Measurements from ENCODE around the gene PAQR9.

Gene PAQR9

DNA sequence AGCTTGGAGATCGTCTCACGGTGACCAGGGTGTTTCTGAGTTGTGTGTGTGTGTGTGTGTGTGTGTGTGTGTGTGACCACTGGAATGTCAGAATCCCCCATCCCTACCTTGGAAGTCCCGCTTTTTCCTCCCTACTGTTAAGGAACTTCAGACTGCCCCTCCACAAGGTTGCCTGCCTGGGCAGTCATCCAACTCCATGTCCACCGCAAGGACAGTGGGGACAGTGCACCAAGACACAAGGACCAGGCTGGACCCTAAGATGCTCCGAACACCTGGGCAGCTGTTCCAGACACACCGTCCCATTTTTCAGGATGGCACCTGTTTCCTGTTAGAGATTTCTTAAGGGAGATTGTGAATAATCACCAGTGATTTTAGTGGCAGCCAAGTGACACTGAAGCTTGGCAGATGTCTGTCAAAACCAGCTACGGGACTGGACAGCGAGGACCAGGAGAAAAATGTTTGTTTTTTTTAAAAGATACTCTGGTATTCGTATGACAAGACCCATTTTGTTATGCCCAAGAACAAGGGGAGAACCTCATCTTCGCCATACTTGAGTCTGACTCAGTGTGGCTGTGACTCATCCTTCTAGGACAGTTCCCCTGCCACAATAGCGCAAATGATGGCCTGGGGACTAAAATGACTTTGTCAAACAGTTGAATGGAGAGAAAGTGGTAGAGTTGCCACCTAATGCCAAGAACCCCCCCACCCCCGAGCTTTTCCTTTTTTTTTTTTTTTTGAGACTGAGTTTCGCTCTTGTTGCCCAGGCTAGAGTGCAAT lies 15.5 kb downstream of the PAQR9 start:
- DNase-seq = no peak

- no peak for DNase-seq
These were observed 16.1 kb downstream of the PAQR9 start for GRCh38 chr3:142947352-142947751.

DNA sequence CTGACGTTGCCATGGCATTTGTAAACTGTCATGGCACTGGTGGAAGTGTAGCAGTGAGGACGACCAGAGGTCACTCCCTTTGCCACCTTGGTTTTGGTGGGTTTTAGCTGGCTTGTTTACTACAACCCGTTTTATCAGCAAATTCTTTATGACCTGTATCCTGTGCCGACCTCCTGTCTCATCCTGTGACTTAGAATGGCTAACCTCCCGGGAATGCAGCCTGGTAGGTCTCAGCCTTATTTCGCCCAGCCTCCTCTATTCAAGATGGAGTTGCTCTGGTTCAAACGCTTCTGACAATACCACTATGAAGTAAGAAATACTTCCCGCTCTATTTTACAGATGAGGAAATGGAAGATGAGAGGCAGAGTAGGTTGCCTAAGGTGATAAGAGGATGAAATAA lies 16.6 kb downstream of the PAQR9 start:
- DNase-seq = no peak

DNA sequence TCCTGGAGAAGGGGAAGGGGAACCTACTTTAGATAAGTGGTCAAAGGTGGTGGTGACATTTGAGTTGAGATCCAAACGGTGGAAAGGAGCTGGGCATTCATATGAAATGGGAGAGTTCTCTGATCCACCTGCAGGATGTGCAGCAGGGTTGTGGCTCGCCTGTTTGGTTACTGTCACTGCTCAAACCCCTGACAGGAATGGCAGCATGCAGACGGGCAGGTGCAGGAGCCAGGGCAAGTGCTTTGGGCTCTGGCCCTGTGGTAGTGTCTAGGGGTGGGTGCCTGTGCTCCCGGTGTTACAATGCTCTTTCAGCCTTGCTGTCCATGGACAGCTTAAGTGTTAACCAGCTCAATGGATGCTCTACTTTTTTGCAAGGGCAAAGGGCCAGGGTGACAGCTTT lies 18.5 kb downstream of the PAQR9 start:
- DNase-seq = no peak

DNA sequence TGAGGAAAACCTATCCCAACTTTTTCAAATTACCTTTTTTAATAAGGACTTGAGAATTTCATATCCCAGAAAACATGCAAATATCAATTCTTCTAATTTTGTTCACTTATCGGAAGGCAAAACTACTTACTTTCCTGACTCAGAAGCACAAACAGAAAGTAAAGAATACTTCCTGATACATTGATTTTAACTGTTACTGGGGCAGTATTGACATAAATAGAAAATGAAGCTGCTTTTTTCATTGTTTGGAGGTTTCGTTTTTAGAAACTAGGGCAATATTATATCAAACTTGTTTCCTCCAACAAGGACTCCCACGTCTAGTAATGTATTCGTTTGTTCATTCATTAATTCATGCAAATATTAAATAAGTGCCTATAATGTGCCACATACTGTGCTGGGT lies 19.1 kb downstream of the PAQR9 start:
- no peak for DNase-seq

GRCh38 chr3:142943870-142944269 lies 19.6 kb downstream of the PAQR9 start:
- no peak for DNase-seq

- DNase-seq = no peak
These were observed 20.1 kb downstream of the PAQR9 start for GRCh38 chr3:142943349-142943748.

GRCh38 chr3:142941373-142942123 lies 21.9 kb downstream of the PAQR9 start:
- DNase-seq = no peak

GRCh38 chr3:142940472-142940871 lies 23.0 kb downstream of the PAQR9 start:
- DNase-seq = no peak

DNA sequence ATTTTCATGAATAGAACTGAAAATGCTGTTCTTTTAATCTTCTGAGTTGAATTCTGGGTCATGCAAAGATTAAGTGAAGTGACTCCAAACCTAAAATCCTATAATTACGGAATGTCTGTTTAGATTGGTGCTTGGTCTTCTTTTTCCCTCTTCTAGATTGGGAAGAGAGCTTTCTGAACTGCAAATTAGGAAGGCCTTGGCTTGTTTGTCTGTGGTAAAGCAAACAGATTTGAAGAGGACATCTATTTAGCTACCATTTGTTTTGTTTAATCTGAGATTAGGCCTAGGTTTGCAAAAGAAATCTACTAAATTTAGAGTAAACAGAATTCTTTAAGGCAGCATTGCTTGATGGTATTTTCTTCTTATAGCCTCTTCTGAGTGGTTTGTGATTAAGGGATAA lies 23.5 kb downstream of the PAQR9 start:
- no peak for DNase-seq

DNA sequence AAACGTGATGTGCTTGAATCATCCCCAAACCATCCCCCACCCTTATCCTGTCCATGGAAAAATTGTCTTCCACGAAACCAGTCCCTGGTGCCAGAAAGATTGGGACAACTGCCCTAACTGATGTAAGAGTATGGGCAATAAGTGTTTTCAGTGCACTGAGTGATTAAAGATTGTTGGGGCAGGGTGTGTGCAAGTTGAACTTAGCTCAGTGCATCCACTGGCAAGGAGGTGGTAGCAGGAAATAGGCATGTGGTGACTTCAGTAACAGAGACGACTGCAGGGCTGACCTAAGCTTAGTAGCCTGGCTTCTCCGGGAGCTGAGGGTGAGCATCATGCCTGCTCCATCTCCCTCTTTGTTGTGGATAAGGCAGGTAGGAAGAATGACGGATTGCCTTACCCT lies 27.5 kb downstream of the PAQR9 start:
- no peak for DNase-seq

DNA sequence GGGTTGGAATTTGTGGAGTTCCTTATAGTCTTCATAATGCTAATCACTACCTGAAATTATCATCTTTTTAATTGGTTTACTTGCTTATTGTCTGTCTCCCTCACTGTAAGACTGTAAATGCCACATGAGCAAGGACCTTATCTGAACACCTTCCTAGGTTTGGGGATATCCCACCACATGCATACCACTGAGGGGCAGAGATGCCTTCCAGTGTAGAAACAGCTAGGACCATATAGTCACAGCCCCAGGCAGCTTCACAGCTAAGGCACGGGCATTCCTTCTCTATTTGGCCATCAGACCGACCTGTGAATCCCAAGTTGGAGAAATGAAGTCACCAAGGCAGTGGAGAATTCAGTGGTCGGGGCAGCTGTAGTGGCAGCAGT lies 28.6 kb downstream of the PAQR9 start:
- no peak for DNase-seq

DNA sequence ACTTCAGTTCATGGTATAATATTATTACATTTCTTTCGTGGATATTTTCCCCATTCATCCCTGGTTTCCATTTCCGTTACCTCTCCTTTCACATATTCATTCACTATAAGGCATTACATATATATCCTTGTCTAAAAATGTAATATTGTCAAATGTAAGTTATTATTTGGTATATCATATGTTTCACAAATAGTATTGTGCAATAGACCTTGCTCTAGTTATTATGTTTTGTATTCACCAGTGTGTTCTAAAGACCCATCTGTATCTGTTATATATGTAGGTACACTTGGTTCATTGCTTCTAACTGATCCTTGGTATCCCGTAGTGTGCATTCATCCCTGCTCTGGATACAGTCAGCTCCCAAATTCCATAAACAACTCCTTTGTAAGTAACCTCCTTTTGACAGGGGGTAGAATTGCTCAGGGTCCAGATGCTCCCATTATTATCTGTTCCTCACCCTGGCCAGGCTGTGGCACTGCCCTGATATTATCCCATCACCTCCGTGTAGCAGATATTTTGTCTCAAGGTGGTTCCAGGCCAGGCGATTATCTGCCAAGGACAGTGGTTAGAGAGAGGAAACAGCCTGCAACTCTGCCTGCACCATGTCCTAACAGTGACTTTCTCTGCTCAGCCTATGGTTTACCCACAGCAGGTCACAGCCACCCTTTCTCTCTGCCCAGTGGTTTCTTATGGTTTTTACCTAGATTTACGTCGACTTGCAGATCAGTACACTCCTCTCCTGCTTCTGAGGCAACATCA lies 29.2 kb downstream of the PAQR9 start:
- DNase-seq = no peak

GRCh38 chr3:142931222-142931621 lies 32.3 kb downstream of the PAQR9 start:
- no peak for DNase-seq

DNA sequence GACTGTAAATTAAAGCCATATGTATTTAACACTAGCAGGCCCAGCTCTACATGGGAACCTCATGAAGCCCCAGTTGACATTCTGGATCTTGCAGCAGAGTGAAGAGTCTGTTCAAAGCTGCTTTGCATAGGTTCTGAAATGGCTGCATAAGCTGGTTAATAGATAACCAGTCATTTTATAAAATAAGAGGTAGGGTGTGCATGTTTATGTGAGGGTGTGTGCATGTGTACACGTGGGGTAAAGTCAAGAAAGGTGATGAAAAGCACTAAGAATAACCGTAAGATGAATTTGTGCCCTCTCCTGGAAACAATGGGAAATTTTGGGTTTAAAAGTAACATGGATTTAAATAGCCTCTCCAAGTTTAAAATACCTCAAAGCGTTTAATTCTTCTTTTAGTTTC lies 33.0 kb downstream of the PAQR9 start:
- DNase-seq = no peak

- DNase-seq = no peak
These were observed 33.6 kb downstream of the PAQR9 start for GRCh38 chr3:142929890-142930289.

DNA sequence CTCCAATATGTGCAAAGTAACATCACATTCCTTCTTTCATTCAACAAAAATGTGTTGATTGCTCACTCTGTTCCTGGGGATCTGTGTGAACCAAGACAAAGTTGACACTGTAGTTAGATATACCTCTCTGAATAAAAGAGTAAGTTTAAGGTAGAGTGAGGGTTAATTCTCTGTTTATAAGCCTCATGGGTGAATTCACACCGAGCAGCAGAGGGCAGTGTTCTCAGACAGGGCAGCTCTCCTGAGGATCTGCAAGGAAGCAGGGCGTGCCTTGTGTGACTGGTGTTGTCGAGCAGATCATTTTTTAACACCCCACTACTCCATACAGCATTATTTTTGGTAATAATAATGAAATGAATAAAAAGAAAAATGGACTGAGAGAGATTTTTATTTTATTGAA lies 34.4 kb downstream of the PAQR9 start:
- DNase-seq = no peak

DNA sequence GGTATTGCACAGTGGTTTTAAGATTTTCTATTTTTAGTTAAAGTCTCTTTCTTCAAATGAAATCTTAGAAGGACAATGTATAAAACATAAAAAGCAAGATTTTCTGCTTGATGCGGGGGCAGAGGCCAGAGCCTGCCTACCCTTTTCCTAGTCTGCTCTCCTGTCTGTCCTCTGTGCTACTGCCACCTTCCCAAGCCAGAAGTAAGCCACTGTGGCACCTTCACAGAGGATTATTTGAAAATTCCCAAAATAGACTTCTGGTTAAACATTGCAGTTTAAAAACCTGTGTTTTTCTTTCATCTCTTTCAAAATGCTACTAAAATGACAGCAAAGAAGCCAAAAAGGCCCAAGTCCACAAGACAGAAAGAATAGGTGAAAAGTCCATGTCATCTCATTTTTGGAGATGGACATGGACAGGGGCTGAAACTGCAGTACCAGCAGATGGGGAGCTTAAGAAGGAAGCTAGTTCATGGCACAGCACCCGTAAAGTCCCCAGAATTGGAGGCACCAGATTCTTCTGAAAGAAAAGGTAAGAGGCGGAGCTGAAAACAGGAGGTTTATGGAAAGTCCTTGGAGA lies 37.0 kb downstream of the PAQR9 start:
- DNase-seq = no peak

DNA sequence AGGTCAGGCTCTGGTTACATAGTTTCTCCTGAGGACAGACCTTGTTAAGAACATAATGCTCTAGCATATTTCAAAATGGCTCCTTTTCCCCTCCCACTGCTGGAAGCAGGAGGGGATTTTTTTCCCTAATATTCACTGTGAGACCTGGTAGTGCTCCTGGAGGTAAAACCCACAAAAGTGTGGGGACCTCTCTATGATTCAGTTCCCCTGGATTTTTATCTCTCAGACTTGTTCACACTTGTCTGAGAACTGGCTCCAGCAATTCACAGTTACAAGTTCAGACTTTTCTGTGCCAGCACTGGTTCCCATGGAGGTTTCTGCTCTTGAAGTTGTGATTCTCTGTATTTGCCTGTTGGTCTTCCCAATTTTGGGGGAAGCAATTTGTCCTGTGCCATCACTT lies 38.3 kb downstream of the PAQR9 start:
- DNase-seq = no peak

DNA sequence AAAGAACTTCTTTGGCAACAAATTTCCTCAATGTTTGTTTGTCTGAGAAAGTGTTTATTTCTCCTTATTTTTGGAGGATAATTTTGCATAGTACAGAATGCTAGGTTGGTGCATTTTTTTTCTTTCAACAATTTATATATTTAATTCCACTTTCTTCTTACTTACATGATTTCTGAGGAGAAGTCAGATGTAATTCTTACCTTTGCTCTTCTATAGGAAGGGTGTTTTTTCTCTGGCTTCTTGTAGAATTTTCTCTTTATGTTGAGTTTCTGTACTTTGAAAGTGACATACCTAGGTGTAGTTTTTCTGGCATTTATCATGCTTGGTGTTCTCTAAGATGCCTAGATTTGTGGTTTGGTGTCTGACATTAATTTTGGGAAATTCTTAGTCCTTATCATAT lies 39.8 kb downstream of the PAQR9 start:
- DNase-seq = no peak

GRCh38 chr3:142916605-142917004 lies 46.9 kb downstream of the PAQR9 start:
- no peak for DNase-seq

DNA sequence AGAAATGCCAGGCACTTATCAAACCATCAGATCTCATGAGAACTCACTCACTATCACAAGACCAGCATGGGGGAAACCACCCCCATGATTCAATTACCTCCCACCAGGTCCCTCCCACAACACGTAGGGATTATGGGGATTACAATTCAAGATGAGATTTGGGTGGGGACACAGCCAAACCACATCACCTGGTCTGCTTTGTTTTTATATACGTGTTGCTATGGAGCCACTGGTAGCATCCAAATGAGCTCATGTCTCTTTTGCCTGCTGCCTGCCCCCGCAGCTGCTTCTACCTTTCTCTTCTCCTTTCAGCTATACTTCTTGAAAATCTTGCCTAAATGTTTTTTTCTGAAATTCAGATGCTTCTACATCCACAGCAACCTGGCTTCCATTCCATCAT lies 47.8 kb downstream of the PAQR9 start:
- DNase-seq = no peak

DNA sequence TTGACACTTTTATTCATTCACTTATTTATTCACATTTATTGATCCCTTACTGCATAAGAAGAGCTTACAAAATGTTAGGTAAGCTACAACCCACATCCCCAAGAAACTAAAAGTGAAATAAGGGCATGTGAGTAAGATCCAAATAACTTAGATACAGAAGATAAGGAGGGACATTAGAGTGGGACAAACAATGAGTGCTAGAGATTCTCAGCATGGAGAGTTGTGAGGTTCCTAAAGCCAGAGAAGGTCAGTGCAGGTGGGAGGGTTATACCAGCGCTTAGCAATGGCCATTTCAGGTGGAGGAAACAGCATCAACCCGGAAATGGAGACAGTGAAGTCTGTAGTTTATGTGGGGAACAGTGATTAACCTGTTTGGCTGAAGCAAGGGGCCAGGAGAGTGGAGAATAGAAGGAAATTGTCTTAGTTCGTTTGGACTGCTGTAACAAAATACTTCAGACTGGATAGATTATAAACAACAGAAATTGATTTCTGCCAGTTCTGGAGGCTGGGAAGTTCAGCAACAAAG lies 49.1 kb downstream of the PAQR9 start:
- no peak for DNase-seq

All from GOT3 (cell line).